ENCODE results near the gene CPEB1. TPM values are rescaled to one million over a fixed set of nuclear protein-coding genes. Genes with fewer than 3 reads are reported as not detected.

CPEB1 gene
- total and polyA plus RNA-seq, 2 experiments from 2014 or later, result 4.1 to 9.4 TPM

GRCh38 chr15:82571722-82572222 lies 75.4 kb downstream of the CPEB1 start:
- Histone ChIP-seq H3K4me3 (peak overlapping the region; percentile 55), H3K4me2 (peak overlapping the region; percentile 87), H3K79me2 (replicated peaks; ENCODE audit: insufficient read depth) (no peaks in the 10 kb centered on the region), H3K9me2 (ENCODE audit: insufficient read depth) (no peaks in the 10 kb centered on the region), H3K27me3 (ENCODE audit: insufficient read depth) (no peaks in the 10 kb centered on the region), H3K4me1 (ENCODE audit: insufficient read depth) (peaks cover 22% of the 10 kb centered on the region), H3F3A (replicated peaks; ENCODE audit: low read depth) (no peaks in the 10 kb centered on the region), H4K20me1 (replicated peaks; ENCODE audit: insufficient read depth) (no peaks in the 10 kb centered on the region), H3K27ac (ENCODE audit: low read depth) (no peak overlapping the region), H3K36me3 (ENCODE audit: insufficient read depth) (no peaks in the 10 kb centered on the region), H2AFZ (peak overlapping the region; percentile 98)
- no peaks in the 10 kb centered on the region for H3K36me3 Mint-ChIP-seq (ENCODE audit: low read depth)
- H3K4me1 Mint-ChIP-seq, result peaks cover 22% of the 10 kb centered on the region
- DNase-seq (ENCODE audit: low spot score), result peak; percentile 78
- H3K27me3 Mint-ChIP-seq (ENCODE audit: insufficient read depth, low read depth, poor library complexity), result peaks cover 2% of the 10 kb centered on the region
- TF ChIP-seq EZH2phosphoT487 (IDR thresholded peaks at IDR 0.05; ENCODE audit: unreplicated experiment) (no peak), CTCF (conservative IDR thresholded peaks at IDR 0.05; ENCODE audit: low read depth in 2 of 2) (no peak), STAT1 (IDR thresholded peaks at IDR 0.05; ENCODE audit: unreplicated experiment) (no peak), NANOG (IDR thresholded peaks at IDR 0.05; ENCODE audit: borderline replicate concordance) (no peak), CREB1 (CRISPR knock-in tag; IDR thresholded peaks at IDR 0.05; ENCODE audit: low read depth) (peak; percentile 66; the same call in 1 of the 2 replicates), POLR2AphosphoS5 (IDR thresholded peaks at IDR 0.05; ENCODE audit: low read depth) (peak; percentile 42; the same call in 1 of the 2 replicates)
- ATAC-seq, result peak; percentile 91
- no peaks in the 10 kb centered on the region for H3K9me3 Mint-ChIP-seq
- H3K4me3 Mint-ChIP-seq, result peak overlapping the region; percentile 66
- H3K27ac Mint-ChIP-seq, result no peak overlapping the region

GRCh38 chr15:82570721-82571508 lies 76.2 kb downstream of the CPEB1 start:
- no peaks in the 10 kb centered on the region for H3K9me3 Mint-ChIP-seq
- Histone ChIP-seq H3K4me2 (peak overlapping the region; percentile 87), H3K4me1 (ENCODE audit: insufficient read depth) (peaks cover 22% of the 10 kb centered on the region), H3K27ac (ENCODE audit: low read depth) (no peak overlapping the region), H4K20me1 (replicated peaks; ENCODE audit: insufficient read depth) (no peaks in the 10 kb centered on the region), H3F3A (replicated peaks; ENCODE audit: low read depth) (no peaks in the 10 kb centered on the region), H3K9me2 (ENCODE audit: insufficient read depth) (no peaks in the 10 kb centered on the region), H3K4me3 (peak overlapping the region; percentile 55), H3K36me3 (ENCODE audit: insufficient read depth) (no peaks in the 10 kb centered on the region), H3K27me3 (ENCODE audit: insufficient read depth) (no peaks in the 10 kb centered on the region), H2AFZ (peak overlapping the region; percentile 98), H3K79me2 (replicated peaks; ENCODE audit: insufficient read depth) (no peaks in the 10 kb centered on the region)
- peak overlapping the region; percentile 78 for H3K27ac Mint-ChIP-seq
- peak; percentile 43 for DNase-seq (ENCODE audit: low spot score)
- peak overlapping the region; percentile 66 for H3K4me3 Mint-ChIP-seq
- no peaks in the 10 kb centered on the region for H3K36me3 Mint-ChIP-seq (ENCODE audit: low read depth)
- peak; percentile 58 for ATAC-seq
- H3K4me1 Mint-ChIP-seq, result peaks cover 22% of the 10 kb centered on the region
- H3K27me3 Mint-ChIP-seq (ENCODE audit: insufficient read depth, low read depth, poor library complexity), result peaks cover 2% of the 10 kb centered on the region
- TF ChIP-seq ZNF462 (CRISPR knock-in tag; IDR thresholded peaks at IDR 0.05) (no peak), JUNB (IDR thresholded peaks at IDR 0.05; ENCODE audit: unreplicated experiment) (no peak), REST (IDR thresholded peaks at IDR 0.05; ENCODE audit: unreplicated experiment) (no peak)
